Naive B cell (primary cell): Measurements from ENCODE around the gene IFNL1. TPM values are rescaled to one million over a fixed set of nuclear protein-coding genes. Genes with fewer than 3 reads are reported as not detected.

ENCODE experiments used
- ATAC-seq, 2 donors: fragments of 150-1000 bp; cut with Tn5 transposase; 2 replicates each; pipeline ENCODE4 v1.10.0; 2021; ENCODE audit warnings: low read depth in 2 of 2, mild to moderate bottlenecking in 2 of 2, moderate library complexity in 2 of 2
- DNase-seq: peaks from one replicate; pipeline ENCODE4 v3.0.0; 2022
- H3K27ac Mint-ChIP-seq, 6 donors: one replicate each; pipeline ENCODE4 v1.8.0; 2020 to 2022; ENCODE audit warnings: mild to moderate bottlenecking in 6 of 6, mixed read lengths in 6 of 6, moderate library complexity in 5 of 6, inconsistent platforms in 2 of 6
- H3K27me3 Mint-ChIP-seq, 3 donors: one replicate each; pipeline ENCODE4 v1.8.0; 2021 to 2022; ENCODE audit warnings: mixed read lengths in 3 of 3, mild to moderate bottlenecking in 1 of 3
- H3K36me3 Mint-ChIP-seq, 2 donors: one replicate each; pipeline ENCODE4 v1.8.0; 2020 to 2022; ENCODE audit warnings: mixed read lengths in 2 of 2, inconsistent platforms in 1 of 2, mild to moderate bottlenecking in 1 of 2
- H3K4me1 Mint-ChIP-seq, 3 donors: one replicate each; pipeline ENCODE4 v1.8.0; 2020 to 2022; ENCODE audit warnings: mixed read lengths in 3 of 3, inconsistent platforms in 1 of 3, mild to moderate bottlenecking in 1 of 3, moderate library complexity in 1 of 3
- H3K4me3 Mint-ChIP-seq, 8 donors: one replicate each; pipeline ENCODE4 v1.8.0; 2020 to 2022; ENCODE audit warnings: mild to moderate bottlenecking in 8 of 8, mixed read lengths in 8 of 8, moderate library complexity in 8 of 8, inconsistent platforms in 2 of 8
- H3K9me3 Mint-ChIP-seq, 7 donors: one replicate each; pipeline ENCODE4 v1.8.0; 2020 to 2022; ENCODE audit warnings: mixed read lengths in 7 of 7, mild to moderate bottlenecking in 5 of 7, inconsistent platforms in 2 of 7, moderate library complexity in 1 of 7
- polyA plus RNA-seq, 6 donors: library from polyadenylated mRNA; unstranded; fragments of 300-500 nt; fragmentation: Illumina TruSeq; gene quantifications; one replicate each; pipeline ENCODE4 v1.2.3, GENCODE V29; 2021; ENCODE audit warnings: low read depth in 6 of 6

Gene IFNL1
- not detected for polyA plus RNA-seq

DNA sequence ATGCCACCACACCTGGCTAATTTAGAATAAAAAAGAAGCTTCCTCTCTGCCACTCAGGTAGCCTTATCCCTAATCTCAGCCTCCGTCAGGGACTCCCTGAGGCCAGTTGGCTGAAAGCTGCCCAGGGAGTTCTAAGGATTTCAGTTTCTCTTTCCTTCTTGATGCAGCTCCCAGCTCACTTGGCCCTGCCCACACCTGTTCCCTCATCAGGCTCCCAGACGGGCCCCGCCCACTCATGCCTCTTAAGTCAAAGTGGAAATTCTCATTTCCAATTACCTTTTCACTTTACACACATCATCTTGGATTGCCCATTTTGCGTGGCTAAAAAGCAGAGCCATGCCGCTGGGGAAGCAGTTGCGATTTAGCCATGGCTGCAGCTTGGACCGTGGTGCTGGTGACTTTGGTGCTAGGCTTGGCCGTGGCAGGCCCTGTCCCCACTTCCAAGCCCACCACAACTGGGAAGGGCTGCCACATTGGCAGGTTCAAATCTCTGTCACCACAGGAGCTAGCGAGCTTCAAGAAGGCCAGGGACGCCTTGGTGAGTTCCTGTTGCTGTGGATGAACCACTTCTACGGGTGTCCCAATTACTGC, at the start of gene IFNL1:
IFNL1 (plus strand) TSS at position 353 of the 591 bp plus-strand sequence; CDS start at position 368, 15 bp downstream.
- ATAC-seq (no peak), DNase-seq (no peak)
- Mint-ChIP-seq H3K27ac (peak within 1 kb of the TSS in 1 of 6 donors; percentile 70), H3K4me3 (no peak within 1 kb of the TSS), H3K36me3 (no peaks in the 10 kb centered on the region), H3K4me1 (no peaks in the 10 kb centered on the region), H3K9me3 (no peaks in the 10 kb centered on the region), H3K27me3 (peaks cover 12 to 36% (median 23%) of the 10 kb centered on the region in 3 donors)

DNA sequence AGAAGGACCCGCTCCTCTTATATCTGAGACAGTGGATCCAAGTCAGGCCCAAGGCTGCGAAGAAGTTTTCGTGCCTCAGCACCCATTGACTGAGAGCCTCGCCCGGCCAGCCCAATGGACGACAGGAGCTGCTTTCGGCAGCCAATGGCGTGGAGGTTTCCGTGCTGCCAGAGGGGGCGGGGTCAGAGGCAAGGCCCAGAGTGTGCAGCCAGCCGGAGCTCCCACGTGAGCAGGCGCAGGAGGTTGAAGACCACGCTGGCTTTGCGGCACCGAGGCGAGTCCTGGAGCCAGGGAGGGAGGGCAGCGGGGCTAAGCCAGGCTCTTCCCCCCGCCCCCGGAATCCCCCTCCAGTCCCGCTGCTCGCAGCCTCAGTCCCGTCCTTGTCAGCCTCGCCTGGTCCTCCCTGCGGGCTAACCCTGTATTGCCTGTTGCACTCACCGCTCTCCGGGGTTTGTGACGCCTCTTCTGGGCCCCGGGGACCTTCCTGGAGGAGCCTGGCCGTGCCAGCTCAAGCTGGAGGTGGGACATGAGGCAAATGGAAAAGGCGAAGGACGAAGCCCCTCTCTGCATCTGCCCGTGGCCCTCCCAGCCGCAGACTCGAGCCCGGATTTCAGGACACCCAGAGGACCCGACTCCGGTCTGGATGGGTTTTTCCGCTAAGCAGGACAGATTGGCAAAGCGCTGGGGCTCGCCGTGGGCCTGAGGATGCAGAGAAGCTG, 49.1 kb upstream of the IFNL1 start:
- ATAC-seq: peak; percentile 16 to 52
- Mint-ChIP-seq H3K27ac (no peak overlapping the region), H3K4me3 (peak overlapping the region in 5 of 8 donors; percentile 52 to 80 (median 68)), H3K4me1 (peaks cover 0 to 4% (median 2%) of the 10 kb centered on the region in 3 donors), H3K27me3 (peaks cover 8 to 46% (median 21%) of the 10 kb centered on the region in 3 donors), H3K36me3 (no peaks in the 10 kb centered on the region), H3K9me3 (peaks cover 0 to 2% (median 0%) of the 10 kb centered on the region in 7 donors)
- no peak for DNase-seq

DNA sequence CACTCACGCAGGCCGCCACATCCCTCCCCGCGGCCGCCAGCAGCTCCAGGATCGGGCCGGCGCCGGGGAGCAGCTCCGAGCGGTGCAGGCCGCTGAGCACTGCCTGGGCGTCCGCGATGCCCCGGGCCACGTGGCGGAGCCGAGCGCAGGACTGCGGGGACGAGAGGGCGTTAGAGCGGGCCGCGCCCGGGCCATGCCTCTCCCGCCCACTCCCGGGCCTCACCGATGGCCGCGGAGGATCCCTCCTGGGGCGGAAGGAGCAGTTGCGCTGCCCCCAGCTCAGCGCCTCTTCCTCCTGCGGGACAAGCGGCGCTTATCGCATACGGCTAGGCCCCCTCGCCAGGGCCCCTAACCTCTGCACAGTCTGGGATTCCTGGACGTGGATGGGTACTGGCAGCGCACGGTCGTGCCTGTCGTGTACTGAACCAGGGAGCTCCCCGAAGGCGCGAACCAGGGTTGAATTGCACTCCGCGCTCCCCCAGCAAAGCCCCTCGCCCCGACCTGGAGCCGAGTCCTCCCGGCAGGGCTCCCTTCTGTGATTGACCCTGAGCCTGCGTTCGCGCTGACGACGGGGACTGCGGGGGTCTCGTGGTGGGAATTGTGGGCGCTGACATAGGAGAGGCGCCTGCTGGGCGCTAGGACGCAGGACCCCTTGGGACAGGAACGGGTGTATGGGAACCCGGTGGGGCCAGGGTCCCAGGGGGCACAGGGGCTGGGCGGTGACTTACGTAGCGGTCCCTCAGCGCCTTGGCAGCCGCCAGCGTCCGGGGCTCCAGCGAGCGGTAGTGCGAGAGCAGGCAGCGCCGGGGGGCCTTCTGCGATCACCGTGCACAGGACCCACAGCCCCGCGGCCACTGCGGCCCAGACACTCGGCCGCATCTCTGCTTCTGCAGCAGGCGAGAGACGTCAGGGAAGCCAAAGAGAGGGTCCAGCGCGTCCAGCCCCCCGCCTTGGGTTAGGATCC, 48.2 kb upstream of the IFNL1 start:
- Mint-ChIP-seq H3K36me3 (no peaks in the 10 kb centered on the region), H3K9me3 (peaks cover 0 to 2% (median 0%) of the 10 kb centered on the region in 7 donors), H3K27me3 (peaks cover 8 to 46% (median 21%) of the 10 kb centered on the region in 3 donors), H3K4me1 (peaks cover 0 to 8% (median 2%) of the 10 kb centered on the region in 3 donors), H3K4me3 (peak overlapping the region in 1 of 8 donors; percentile 70), H3K27ac (no peak overlapping the region)
- no peak for DNase-seq
- ATAC-seq: peak in 1 of 2 donors; percentile 25

DNA sequence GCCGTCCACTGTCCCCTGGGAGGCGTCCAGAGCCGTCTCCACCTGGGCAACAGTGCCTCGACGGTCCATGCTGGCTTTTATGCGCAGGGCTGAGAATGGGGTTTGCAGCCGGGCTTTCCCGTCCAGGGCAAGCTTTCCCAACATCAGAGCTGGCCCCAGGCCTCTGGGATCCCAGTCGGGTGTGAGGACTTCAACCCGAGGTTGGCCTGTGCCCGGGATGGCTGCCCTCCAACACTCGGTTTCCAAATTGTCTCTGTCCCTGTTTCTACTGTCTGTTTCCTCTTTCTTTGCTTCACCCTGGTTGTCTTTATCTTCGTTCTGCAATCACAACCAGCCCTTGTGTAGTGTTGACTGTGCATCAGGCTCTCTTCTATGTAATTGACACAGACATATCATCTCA, 47.4 kb upstream of the IFNL1 start, which contains the start of gene IFNL4:
IFNL4 (minus strand) TSS at position 51 of the 400 bp plus-strand sequence.
- Mint-ChIP-seq H3K27me3 (peaks cover 8 to 39% (median 13%) of the 10 kb centered on the region in 3 donors), H3K9me3 (peaks cover 0 to 4% (median 0%) of the 10 kb centered on the region in 7 donors), H3K4me3 (peak within 1 kb of the TSS in 1 of 8 donors; percentile 70), H3K4me1 (peaks cover 0 to 8% (median 2%) of the 10 kb centered on the region in 3 donors), H3K36me3 (no peaks in the 10 kb centered on the region), H3K27ac (no peak within 1 kb of the TSS)
- DNase-seq: no peak
- no peak for ATAC-seq

DNA sequence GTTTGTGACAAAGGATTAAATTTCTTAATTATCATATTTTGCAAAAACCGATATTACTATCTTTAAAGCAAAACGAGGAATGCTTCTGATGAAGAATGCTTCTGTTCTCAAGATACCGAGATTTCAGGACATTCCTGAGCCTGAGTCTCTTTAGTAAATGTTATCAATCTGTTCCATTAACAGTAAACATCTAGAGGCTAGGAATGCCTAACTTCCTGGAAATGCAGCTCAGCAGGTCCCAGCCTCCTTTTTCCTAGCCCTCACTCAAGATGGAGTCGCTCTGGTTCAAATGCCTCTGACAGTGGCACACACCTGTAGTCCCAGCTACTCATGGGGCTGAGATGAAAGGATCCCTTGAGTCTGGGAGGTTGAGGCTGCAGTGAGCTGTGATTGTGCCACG, 45.1 kb upstream of the IFNL1 start:
- no peak for DNase-seq
- Mint-ChIP-seq H3K4me3 (no peak overlapping the region), H3K9me3 (peaks cover 0 to 4% (median 0%) of the 10 kb centered on the region in 7 donors), H3K27me3 (peaks cover 8 to 29% (median 10%) of the 10 kb centered on the region in 3 donors), H3K36me3 (no peaks in the 10 kb centered on the region), H3K27ac (no peak overlapping the region), H3K4me1 (peaks cover 0 to 8% (median 2%) of the 10 kb centered on the region in 3 donors)
- ATAC-seq: no peak

DNA sequence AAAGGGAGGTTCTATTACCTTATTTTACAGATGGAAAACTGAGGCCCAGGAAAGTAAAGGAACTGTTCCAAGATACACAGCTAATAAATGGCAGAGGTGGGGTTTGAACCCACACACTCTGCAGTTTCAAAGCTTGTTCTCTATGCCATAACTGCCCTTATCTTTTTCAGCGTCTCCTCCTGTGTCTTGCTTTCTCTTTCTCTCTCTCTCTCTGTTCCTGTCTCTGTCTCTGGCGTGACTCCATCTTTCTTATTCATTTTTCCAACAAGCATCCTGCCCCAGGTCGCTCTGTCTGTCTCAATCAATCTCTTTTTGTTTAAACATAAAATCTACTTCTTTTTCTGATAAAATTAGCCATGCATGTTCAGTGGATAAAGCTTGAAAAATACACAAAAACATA, 44.4 kb upstream of the IFNL1 start:
- Mint-ChIP-seq H3K36me3 (no peaks in the 10 kb centered on the region), H3K9me3 (peaks cover 0 to 4% (median 0%) of the 10 kb centered on the region in 7 donors), H3K27me3 (peaks cover 11 to 31% (median 15%) of the 10 kb centered on the region in 3 donors), H3K4me3 (no peak overlapping the region), H3K27ac (no peak overlapping the region), H3K4me1 (peaks cover 0 to 8% (median 1%) of the 10 kb centered on the region in 3 donors)
- DNase-seq (no peak), ATAC-seq (no peak)

DNA sequence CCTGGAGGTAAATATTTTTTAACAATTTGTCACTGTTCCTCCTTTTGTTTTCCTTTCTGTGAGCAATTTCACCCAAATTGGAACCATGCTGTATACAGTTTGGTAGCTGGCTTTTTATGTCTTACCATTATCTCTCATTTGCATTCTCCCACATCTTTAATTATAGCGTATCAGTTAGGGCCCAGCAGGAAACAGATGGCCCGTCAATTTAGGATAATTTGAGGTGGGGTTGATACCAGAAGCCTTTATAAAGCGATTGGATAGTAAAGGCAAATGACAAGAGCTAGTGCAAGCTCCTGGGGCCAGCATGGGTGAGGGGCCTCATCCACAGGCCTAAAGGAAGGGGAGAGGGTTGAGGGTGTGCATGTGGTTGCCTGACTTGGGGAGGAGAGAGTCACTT, 43.7 kb upstream of the IFNL1 start:
- no peak for ATAC-seq
- Mint-ChIP-seq H3K4me1 (peaks cover 0 to 8% (median 0%) of the 10 kb centered on the region in 3 donors), H3K4me3 (no peak overlapping the region), H3K27me3 (peaks cover 14 to 31% (median 18%) of the 10 kb centered on the region in 3 donors), H3K27ac (no peak overlapping the region), H3K9me3 (peaks cover 0 to 4% (median 2%) of the 10 kb centered on the region in 7 donors), H3K36me3 (no peaks in the 10 kb centered on the region)
- DNase-seq: no peak

DNA sequence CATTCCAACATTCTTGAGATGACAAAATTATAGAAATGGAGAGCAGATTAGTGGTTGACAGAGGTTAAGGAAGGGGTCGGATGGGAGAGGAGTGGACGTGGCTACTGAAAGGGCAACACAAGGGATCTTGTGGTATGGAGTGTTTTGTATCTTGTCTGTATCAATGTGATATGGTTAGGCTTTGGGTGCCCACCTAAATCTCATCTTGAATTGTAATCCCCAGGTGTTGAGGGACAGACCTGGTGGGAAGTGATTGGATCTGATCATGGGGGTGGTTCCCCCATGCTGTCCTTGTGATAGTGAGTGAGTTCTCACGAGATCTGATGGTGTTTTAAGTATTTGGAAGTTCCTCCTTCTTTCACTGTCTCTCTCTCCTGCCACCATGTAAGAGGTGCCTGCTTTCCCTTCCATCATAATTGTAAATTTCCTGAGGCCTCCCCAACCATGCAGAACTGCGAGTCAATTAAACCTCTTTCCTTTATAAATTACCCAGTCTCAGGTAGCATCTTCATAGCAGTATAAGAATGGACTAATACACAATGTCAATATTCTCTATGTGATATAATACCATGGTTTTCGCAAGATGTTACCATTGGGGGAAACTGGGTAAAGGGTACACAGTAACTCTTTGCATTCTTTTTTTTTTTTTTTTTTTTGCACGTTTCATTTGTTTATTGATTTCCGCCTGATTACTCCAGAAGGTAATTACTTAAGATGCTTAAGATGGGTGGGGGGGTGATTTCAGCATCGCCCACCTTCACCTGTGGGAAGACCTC, 42.6 kb upstream of the IFNL1 start:
- Mint-ChIP-seq H3K4me1 (peaks cover 0 to 8% (median 0%) of the 10 kb centered on the region in 3 donors), H3K27ac (no peak overlapping the region), H3K27me3 (peaks cover 17 to 23% (median 18%) of the 10 kb centered on the region in 3 donors), H3K9me3 (peaks cover 0 to 4% (median 2%) of the 10 kb centered on the region in 7 donors), H3K4me3 (no peak overlapping the region), H3K36me3 (no peaks in the 10 kb centered on the region)
- no peak for ATAC-seq
- DNase-seq: no peak

DNA sequence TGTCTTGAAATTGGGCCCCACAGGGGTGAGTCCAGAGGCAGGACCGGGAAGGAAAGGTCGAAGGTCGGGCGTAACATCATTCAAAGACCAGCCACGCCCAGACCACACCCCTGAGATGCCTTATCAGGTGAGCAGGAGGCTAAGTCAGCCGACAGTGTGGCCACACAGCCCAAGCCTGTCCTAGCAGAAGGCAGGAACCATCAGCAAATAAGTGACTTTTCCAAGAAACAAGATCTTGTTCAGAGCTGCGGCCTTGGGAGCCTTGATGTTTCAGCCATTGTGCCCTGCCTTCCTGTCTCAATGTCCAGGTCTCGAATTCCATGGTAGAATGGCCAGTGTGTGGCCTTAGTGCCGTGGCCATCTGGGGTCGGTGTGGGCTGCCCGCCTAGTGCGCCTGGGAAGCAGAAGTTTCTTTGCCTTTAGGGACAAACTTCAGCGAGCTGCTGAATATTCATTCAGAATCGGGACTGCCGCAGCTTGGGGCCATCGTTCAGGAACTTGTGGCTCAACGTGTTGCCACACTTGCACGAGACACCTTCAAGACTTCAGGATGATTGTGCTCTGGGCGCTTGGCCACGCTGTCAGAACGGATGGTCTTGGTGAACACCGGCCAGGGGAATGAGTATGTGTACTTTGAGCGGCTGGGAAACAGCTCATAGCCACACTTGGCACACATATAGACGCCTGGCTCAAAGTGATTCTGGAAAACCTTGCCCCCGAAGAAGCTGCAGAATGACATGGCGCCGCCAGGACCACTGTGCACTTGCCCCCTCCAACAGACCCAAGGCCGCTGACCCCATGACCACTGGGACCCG, 41.5 kb upstream of the IFNL1 start:
- H3K4me1 Mint-ChIP-seq: peaks cover 0 to 8% (median 0%) of the 10 kb centered on the region in 3 donors
- no peak for DNase-seq
- no peak overlapping the region for H3K4me3 Mint-ChIP-seq
- peaks cover 0 to 4% (median 2%) of the 10 kb centered on the region in 7 donors for H3K9me3 Mint-ChIP-seq
- H3K27ac Mint-ChIP-seq: peak overlapping the region in 2 of 6 donors; percentile 9 to 62
- peaks cover 8 to 12% (median 9%) of the 10 kb centered on the region in 3 donors for H3K27me3 Mint-ChIP-seq
- H3K36me3 Mint-ChIP-seq: no peaks in the 10 kb centered on the region
- ATAC-seq: no peak

DNA sequence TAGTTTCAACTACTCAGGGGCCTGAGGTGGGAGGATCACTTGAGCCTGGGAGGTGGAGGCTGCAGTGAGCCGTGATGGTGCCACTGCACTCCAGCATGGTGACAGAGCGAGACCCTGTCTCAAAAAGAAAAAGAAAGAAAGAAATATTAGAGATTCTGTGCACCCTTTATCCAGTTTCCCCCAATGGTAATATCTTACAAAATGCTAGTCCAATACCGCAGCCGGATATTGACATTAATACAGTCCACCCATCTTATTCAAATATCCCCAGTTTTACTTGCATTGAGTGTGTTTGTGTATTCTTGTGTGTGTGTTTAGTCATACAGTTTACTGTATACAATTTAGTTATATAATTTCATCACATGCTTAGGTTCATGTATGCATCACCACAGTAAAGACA, 39.0 kb upstream of the IFNL1 start:
- Mint-ChIP-seq H3K36me3 (no peaks in the 10 kb centered on the region), H3K27me3 (peaks cover 16 to 28% (median 18%) of the 10 kb centered on the region in 3 donors), H3K9me3 (peaks cover 0 to 4% (median 2%) of the 10 kb centered on the region in 7 donors), H3K4me3 (no peak overlapping the region), H3K27ac (peak overlapping the region in 1 of 6 donors; percentile 59), H3K4me1 (peaks cover 0 to 4% (median 0%) of the 10 kb centered on the region in 3 donors)
- ATAC-seq: no peak
- no peak for DNase-seq

DNA sequence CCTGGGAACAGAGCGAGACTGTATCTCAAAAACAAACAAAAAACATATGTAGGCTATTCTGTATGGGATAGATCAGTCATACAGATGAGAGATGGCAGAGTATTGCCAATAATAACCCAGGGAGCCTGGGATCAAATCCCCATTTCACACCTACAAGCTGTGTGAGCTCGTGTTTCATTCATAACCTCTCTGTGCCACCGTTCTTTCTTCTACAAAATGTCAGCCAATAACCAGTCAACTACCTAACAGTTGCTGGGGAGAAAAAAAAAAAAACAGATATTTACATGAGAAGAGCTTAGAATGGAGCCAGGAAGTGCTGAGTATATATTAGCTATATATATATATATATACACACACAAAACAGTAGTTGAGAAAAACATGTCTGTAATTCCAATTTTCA, 34.5 kb upstream of the IFNL1 start:
- no peak overlapping the region for H3K27ac Mint-ChIP-seq
- ATAC-seq: no peak
- H3K4me1 Mint-ChIP-seq: peaks cover 0 to 4% (median 3%) of the 10 kb centered on the region in 3 donors
- H3K36me3 Mint-ChIP-seq: peaks cover 5 to 8% of the 10 kb centered on the region in 2 donors
- H3K9me3 Mint-ChIP-seq: peaks cover 0 to 5% (median 2%) of the 10 kb centered on the region in 7 donors
- DNase-seq: no peak
- peaks cover 32 to 57% (median 40%) of the 10 kb centered on the region in 3 donors for H3K27me3 Mint-ChIP-seq
- no peak overlapping the region for H3K4me3 Mint-ChIP-seq
